ENCODE data around the gene JARID2.

The JARID2 gene

GRCh38 chr6:15513131-15513771 lies 267.4 kb downstream of the JARID2 start:
- DNase-seq = no peak

GRCh38 chr6:15513801-15514711 lies 268.2 kb downstream of the JARID2 start:
- no peak for DNase-seq

GRCh38 chr6:15515226-15515625 lies 269.4 kb downstream of the JARID2 start:
- no peak for DNase-seq

- DNase-seq = no peak
These were observed 269.9 kb downstream of the JARID2 start for GRCh38 chr6:15515660-15516375.

- DNase-seq = no peak
These were observed 270.5 kb downstream of the JARID2 start for GRCh38 chr6:15516378-15516777.

- DNase-seq = no peak
These were observed 271.2 kb downstream of the JARID2 start for GRCh38 chr6:15516923-15517560.

GRCh38 chr6:15517600-15517999 lies 271.7 kb downstream of the JARID2 start:
- DNase-seq = no peak

- no peak for DNase-seq
These were observed 272.2 kb downstream of the JARID2 start for GRCh38 chr6:15518057-15518456.

- no peak for DNase-seq
These were observed 273.0 kb downstream of the JARID2 start for GRCh38 chr6:15518878-15519277.

GRCh38 chr6:15519681-15520080 lies 273.8 kb downstream of the JARID2 start:
- DNase-seq = no peak

GRCh38 chr6:15520626-15521203 lies 274.8 kb downstream of the JARID2 start:
- DNase-seq = no peak

- no peak for DNase-seq
These were observed 275.7 kb downstream of the JARID2 start for GRCh38 chr6:15521582-15521981.

GRCh38 chr6:15522026-15522425 lies 276.2 kb downstream of the JARID2 start:
- DNase-seq = no peak

- DNase-seq = no peak
These were observed 276.6 kb downstream of the JARID2 start for GRCh38 chr6:15522427-15522826.

- no peak for DNase-seq
These were observed 277.1 kb downstream of the JARID2 start for GRCh38 chr6:15522856-15523529.

GRCh38 chr6:15523679-15524630 lies 278.1 kb downstream of the JARID2 start:
- no peak for DNase-seq

GRCh38 chr6:15524861-15525401 lies 279.1 kb downstream of the JARID2 start:
- no peak for DNase-seq

- no peak for DNase-seq
These were observed 280.4 kb downstream of the JARID2 start for GRCh38 chr6:15526212-15526701.

GRCh38 chr6:15527838-15528617 lies 282.2 kb downstream of the JARID2 start:
- DNase-seq = no peak

- no peak for DNase-seq
These were observed 283.0 kb downstream of the JARID2 start for GRCh38 chr6:15528870-15529269.
